Activated naive CD4-positive, alpha-beta T cell treated with anti-CD3 and anti-CD28 coated beads for 36 hours (primary cell): ENCODE results near the gene GRM1. TPM values are rescaled to one million over a fixed set of nuclear protein-coding genes. Genes with fewer than 3 reads are reported as not detected.

Experiments
- CTCF ChIA-PET: fragments of 350-600 bp; sonication (Branson Sonifier 250); formaldehyde crosslinking; loops from one replicate; lab custom pipeline; 2021; ENCODE audit warnings: antibody characterized with exemption; lab: Charles Lee
- DNase-seq: peaks from one replicate; pipeline ENCODE4 v3.0.0-alpha.2; 2020
- H3K27ac Mint-ChIP-seq: one replicate; pipeline ENCODE4 v1.8.0; 2021; ENCODE audit warnings: mild to moderate bottlenecking, mixed read lengths
- H3K27me3 Mint-ChIP-seq: one replicate; pipeline ENCODE4 v1.8.0; 2021; ENCODE audit warnings: low read depth, mixed read lengths
- H3K36me3 Mint-ChIP-seq: one replicate; pipeline ENCODE4 v1.8.0; 2021; ENCODE audit warnings: low read depth, mixed read lengths
- H3K4me1 Mint-ChIP-seq: one replicate; pipeline ENCODE4 v1.8.0; 2021; ENCODE audit warnings: low read depth, mixed read lengths
- H3K4me3 Mint-ChIP-seq: one replicate; pipeline ENCODE4 v1.8.0; 2021; ENCODE audit warnings: mild to moderate bottlenecking, moderate library complexity, mixed read lengths
- H3K9me3 Mint-ChIP-seq: one replicate; pipeline ENCODE4 v1.8.0; 2021; ENCODE audit warnings: mixed read lengths
- intact Hi-C: fragments of 100-400 bp; cut with micrococcal nuclease; formaldehyde crosslinking; loops from one replicate; pipeline ENCODE4 v1.15.1; 2023
- total RNA-seq, 2 experiments: library from RNA; stranded (reverse); gene quantifications; one replicate each; pipeline ENCODE4 v1.2.3, GENCODE V29; 2021

Gene GRM1
- not detected for total RNA-seq

DNA sequence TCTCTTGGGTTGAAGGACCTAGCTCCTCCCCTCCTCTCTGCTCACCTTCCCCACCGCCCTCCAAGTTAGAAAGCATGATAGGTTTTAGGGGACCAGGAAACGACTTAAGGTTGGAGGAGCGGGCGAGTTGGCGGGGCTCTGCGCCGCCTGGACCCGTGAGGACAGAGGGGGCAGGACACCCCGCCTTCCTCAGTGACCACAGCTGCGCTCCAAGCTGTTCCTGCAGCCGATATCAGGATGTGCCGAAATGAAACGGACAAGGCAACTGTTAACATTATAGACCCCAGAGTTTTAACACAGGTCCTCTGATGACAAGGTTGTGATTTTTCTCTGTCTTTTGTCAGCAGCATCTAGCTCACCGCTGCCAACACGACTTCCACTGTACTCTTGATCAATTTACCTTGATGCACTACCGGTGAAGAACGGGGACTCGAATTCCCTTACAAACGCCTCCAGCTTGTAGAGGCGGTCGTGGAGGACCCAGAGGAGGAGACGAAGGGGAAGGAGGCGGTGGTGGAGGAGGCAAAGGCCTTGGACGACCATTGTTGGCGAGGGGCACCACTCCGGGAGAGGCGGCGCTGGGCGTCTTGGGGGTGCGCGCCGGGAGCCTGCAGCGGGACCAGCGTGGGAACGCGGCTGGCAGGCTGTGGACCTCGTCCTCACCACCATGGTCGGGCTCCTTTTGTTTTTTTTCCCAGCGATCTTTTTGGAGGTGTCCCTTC is at the start of gene GRM1:
Gene GRM1 (plus strand): TSS at position 212 of the 722 bp plus-strand sequence. CDS start 456 bp downstream, at position 668.
- H3K4me3 Mint-ChIP-seq: no peak within 1 kb of the TSS
- intact Hi-C loops: no loop called here
- no peaks in the 10 kb centered on the region for H3K36me3 Mint-ChIP-seq
- no peak within 1 kb of the TSS for H3K27ac Mint-ChIP-seq
- no peaks in the 10 kb centered on the region for H3K9me3 Mint-ChIP-seq
- H3K27me3 Mint-ChIP-seq: peaks cover 55% of the 10 kb centered on the region
- CTCF ChIA-PET: interaction anchor here (0.8 kb wide), 1 partner anchor 101 kb away, joined by 3 read pairs; no protein-coding TSS in a partner anchor
- peaks cover 9% of the 10 kb centered on the region for H3K4me1 Mint-ChIP-seq
- no peak for DNase-seq

DNA sequence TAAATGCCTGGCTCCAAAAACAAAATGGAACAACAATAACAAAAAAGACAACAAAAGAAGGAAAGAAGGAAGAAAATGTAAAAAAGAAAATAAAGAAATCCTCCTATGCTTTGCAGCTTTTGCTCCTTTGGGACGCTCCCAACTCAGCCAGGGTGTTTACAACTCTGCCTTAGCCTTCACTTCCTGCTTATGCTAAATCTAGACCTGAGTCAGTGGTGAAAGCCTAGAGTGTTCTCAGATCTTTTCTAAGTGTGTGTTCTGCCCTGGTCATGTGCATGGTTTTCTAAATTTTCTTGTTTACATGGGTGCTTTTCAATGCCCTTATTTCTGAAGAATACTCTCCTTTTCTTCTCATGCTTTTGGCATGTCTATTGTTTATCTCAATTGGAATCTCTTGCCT is 19.5 kb upstream of the GRM1 start:
- peaks cover 16% of the 10 kb centered on the region for H3K9me3 Mint-ChIP-seq
- no peak overlapping the region for H3K27ac Mint-ChIP-seq
- intact Hi-C loops: no loop called here
- H3K4me3 Mint-ChIP-seq: no peak overlapping the region
- CTCF ChIA-PET: no interaction called here
- no peak for DNase-seq
- H3K27me3 Mint-ChIP-seq: peaks cover 4% of the 10 kb centered on the region
- no peaks in the 10 kb centered on the region for H3K4me1 Mint-ChIP-seq
- H3K36me3 Mint-ChIP-seq: no peaks in the 10 kb centered on the region

DNA sequence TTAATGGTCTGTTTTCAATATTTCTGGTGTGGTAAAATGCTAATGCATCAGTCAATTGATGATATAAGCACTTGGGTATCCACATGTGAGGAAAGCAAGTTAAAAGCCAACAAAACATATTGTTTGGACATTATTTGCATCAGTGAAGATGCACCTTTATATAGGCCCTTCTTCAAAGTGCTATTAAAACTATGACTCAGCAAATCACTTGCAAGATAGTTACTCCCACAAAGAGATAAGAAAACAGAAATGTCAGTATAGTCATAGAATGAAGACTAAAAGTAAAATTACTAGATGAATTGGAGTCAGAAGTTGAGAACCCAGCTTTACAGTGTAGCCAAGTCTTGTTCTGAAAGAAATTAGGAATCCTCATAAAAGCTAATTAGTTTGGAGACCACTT is 14.6 kb upstream of the GRM1 start:
- no peaks in the 10 kb centered on the region for H3K4me1 Mint-ChIP-seq
- peaks cover 8% of the 10 kb centered on the region for H3K9me3 Mint-ChIP-seq
- no peak overlapping the region for H3K27ac Mint-ChIP-seq
- intact Hi-C loops: no loop called here
- CTCF ChIA-PET: no interaction called here
- peaks cover 7% of the 10 kb centered on the region for H3K27me3 Mint-ChIP-seq
- no peak overlapping the region for H3K4me3 Mint-ChIP-seq
- DNase-seq: no peak
- no peaks in the 10 kb centered on the region for H3K36me3 Mint-ChIP-seq

DNA sequence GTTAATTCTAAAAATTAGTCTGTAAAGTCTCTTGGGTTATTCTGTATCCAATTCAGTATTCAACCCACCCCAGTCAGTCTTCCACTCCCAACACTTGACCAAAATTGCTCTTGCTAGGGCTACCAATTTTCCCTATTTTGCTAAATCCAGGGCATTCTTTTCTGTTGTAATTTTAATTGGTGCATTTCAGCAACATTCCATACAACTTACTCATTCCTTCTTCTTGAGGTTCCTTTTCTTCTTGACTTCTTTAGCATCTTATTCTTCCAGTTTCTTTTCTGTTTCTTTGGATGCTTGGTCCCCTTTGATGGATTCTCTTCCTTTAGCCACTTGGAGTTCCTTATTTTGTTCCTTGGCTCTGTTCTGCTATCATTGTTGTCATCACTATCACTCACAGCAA is 11.2 kb upstream of the GRM1 start:
- Mint-ChIP-seq H3K4me3 (no peak overlapping the region), H3K27me3 (peaks cover 6% of the 10 kb centered on the region), H3K4me1 (no peaks in the 10 kb centered on the region), H3K36me3 (no peaks in the 10 kb centered on the region), H3K27ac (no peak overlapping the region), H3K9me3 (no peaks in the 10 kb centered on the region)
- intact Hi-C loops: no loop called here
- no peak for DNase-seq
- CTCF ChIA-PET: interaction anchor here (0.9 kb wide), 1 partner anchor 66 kb away, joined by 3 read pairs; no protein-coding TSS in a partner anchor

DNA sequence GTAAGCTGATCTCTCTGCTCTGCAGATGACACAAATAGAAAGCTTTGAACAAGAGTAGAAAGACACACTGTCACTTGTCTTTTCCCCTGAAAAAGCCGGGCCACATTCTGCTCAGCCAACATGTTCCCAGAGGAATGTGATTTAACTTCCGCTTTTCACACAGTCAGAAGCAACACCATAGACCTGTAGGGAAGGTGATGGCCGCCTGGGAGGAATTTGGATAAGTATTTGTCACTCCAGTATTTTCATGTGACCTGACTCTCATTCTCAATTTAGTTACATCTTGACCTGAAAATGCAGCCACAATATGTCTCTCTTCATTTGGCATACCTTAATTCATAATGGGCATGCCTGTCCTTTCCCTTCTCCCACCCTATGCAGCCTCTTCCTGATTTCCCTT is 2.0 kb upstream of the GRM1 start:
- Mint-ChIP-seq H3K4me1 (peaks cover 9% of the 10 kb centered on the region), H3K4me3 (no peak overlapping the region), H3K27ac (no peak overlapping the region), H3K27me3 (peaks cover 58% of the 10 kb centered on the region), H3K36me3 (no peaks in the 10 kb centered on the region), H3K9me3 (no peaks in the 10 kb centered on the region)
- intact Hi-C loops: no loop called here
- CTCF ChIA-PET: no interaction called here
- DNase-seq: no peak

DNA sequence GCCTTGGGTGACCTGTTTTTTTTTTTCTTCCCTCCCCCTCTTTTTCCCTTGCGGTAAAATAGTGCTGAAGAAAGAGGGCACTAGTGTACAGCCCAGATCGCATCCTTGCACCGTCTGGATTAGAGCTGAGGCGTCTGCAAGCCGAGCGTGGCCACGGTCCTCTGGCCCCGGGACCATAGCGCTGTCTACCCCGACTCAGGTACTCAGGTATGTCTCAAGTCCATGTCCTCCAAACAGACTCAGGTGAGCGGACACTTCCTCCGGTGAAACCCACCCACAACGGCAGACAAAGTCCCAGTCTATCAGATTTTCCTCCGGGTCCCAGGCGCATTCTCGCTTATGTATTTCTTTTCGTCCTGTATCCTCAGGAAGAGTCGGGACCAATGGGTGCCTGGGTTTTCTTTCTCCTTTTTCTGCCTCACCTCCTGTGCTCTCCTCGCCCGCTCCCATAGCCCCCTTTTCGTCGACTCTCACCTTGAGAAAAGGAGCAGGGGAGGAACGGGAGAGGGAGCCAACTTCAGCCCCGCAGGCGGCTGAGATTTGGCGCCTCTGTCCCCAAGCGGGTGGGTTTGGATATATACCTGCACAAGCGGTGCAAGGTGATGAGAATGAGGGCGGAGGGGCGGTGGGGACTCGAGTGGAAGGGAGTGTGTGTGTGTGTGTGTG is 1.1 kb upstream of the GRM1 start:
- Mint-ChIP-seq H3K4me1 (peaks cover 9% of the 10 kb centered on the region), H3K4me3 (no peak overlapping the region), H3K27ac (no peak overlapping the region), H3K36me3 (no peaks in the 10 kb centered on the region), H3K9me3 (no peaks in the 10 kb centered on the region), H3K27me3 (peaks cover 61% of the 10 kb centered on the region)
- DNase-seq: no peak
- intact Hi-C loops: no loop called here
- CTCF ChIA-PET: no interaction called here

DNA sequence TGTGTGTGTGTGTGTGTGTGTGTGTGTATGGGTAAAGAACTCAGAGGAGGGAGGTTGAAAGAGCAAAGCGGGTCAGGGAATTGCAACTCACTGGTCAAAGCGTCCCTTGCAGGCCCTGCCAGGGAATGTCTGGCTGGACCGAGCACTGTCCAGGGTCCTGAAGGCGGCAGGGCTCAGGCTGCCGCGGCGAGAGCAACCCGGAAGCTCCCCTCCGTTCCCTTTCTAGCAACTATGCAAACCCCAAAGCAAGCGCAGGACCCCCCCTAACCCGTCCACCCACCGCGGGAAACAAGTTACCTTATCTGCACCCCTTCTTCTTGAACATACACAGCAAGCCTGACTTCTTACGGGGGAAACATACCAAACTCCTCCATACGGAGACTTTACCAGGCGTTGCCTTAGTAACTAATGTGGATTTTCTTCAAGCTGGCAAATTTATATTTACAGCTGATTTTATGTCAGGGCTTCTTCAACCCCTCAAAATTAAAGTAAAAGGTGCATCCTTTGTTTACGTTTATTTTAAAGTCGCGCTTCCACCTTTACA is 538 bp upstream of the GRM1 start:
- H3K27ac Mint-ChIP-seq: no peak overlapping the region
- intact Hi-C loops: no loop called here

DNA sequence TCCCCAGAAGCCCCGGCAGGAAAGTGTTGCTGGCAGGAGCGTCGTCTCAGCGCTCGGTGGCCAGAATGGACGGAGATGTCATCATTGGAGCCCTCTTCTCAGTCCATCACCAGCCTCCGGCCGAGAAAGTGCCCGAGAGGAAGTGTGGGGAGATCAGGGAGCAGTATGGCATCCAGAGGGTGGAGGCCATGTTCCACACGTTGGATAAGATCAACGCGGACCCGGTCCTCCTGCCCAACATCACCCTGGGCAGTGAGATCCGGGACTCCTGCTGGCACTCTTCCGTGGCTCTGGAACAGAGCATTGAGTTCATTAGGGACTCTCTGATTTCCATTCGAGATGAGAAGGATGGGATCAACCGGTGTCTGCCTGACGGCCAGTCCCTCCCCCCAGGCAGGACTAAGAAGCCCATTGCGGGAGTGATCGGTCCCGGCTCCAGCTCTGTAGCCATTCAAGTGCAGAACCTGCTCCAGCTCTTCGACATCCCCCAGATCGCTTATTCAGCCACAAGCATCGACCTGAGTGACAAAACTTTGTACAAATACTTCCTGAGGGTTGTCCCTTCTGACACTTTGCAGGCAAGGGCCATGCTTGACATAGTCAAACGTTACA is 817 bp downstream of the GRM1 start:
- Mint-ChIP-seq H3K4me3 (no peak overlapping the region), H3K36me3 (no peaks in the 10 kb centered on the region), H3K27ac (no peak overlapping the region), H3K4me1 (peaks cover 9% of the 10 kb centered on the region), H3K9me3 (no peaks in the 10 kb centered on the region), H3K27me3 (peaks cover 55% of the 10 kb centered on the region)
- CTCF ChIA-PET: no interaction called here
- intact Hi-C loops: loop anchor here (10.0 kb wide), 1 partner anchor 675 kb away; no protein-coding TSS in a partner anchor
- no peak for DNase-seq

More for the DNA sequence above, 538 bp upstream of the GRM1 start:
- CTCF ChIA-PET: interaction anchor here (0.8 kb wide), 1 partner anchor 100 kb away, joined by 3 read pairs; no protein-coding TSS in a partner anchor
- peaks cover 55% of the 10 kb centered on the region for H3K27me3 Mint-ChIP-seq
- DNase-seq: peak; percentile 51
- H3K9me3 Mint-ChIP-seq: no peaks in the 10 kb centered on the region
- H3K36me3 Mint-ChIP-seq: no peaks in the 10 kb centered on the region
- H3K4me3 Mint-ChIP-seq: no peak overlapping the region
- H3K4me1 Mint-ChIP-seq: peaks cover 9% of the 10 kb centered on the region

DNA sequence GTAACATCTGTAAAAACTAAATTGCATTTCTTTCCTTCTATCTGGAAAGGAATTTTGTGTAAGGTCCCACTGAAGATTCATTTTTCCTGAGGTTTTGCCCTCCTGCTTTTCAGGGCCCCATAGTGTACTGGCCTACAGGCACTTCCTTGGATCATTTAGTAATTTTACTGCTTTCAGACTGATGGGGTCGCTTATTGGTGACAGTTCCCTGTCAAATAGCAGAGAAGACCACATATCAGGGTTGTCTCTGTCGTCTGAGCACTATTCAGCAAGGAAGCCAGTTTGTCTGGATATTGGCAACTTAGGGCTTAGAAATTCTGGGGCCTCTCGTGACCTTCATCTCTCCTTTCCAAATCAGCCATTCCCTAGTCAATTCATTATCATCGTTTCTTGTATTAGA is 3.5 kb downstream of the GRM1 start:
- Mint-ChIP-seq H3K27ac (no peak overlapping the region), H3K27me3 (peaks cover 45% of the 10 kb centered on the region), H3K4me3 (no peak overlapping the region), H3K36me3 (no peaks in the 10 kb centered on the region), H3K4me1 (peaks cover 9% of the 10 kb centered on the region), H3K9me3 (no peaks in the 10 kb centered on the region)
- CTCF ChIA-PET: no interaction called here
- intact Hi-C loops: loop anchor here (10.0 kb wide), 1 partner anchor 672 kb away; no protein-coding TSS in a partner anchor
- DNase-seq: no peak

DNA sequence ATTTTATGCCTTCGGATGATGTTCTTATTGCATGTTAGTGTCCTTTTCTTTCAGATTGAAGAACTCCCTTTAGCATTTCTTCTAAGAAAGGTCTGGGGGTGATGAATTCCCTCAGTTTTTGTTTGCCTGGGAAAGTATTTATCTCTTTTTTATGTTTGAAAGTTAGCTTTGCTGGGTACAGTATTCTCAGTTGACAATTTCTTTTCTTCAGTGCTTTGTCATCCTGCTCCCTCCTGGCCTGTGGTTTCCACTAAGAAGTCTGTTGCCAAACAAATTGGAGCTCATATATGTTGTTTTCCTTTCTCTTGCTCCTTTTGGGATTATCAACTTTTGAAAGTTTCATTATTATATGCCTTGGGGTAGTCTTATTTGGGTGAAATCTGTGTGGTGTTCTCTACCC is 11.5 kb downstream of the GRM1 start:
- intact Hi-C loops: no loop called here
- no peaks in the 10 kb centered on the region for H3K4me1 Mint-ChIP-seq
- H3K27ac Mint-ChIP-seq: no peak overlapping the region
- CTCF ChIA-PET: interaction anchor here (1.0 kb wide), 1 partner anchor 70 kb away, joined by 3 read pairs; no protein-coding TSS in a partner anchor
- DNase-seq: no peak
- H3K36me3 Mint-ChIP-seq: no peaks in the 10 kb centered on the region
- H3K4me3 Mint-ChIP-seq: no peak overlapping the region
- H3K27me3 Mint-ChIP-seq: peaks cover 10% of the 10 kb centered on the region
- peaks cover 28% of the 10 kb centered on the region for H3K9me3 Mint-ChIP-seq

DNA sequence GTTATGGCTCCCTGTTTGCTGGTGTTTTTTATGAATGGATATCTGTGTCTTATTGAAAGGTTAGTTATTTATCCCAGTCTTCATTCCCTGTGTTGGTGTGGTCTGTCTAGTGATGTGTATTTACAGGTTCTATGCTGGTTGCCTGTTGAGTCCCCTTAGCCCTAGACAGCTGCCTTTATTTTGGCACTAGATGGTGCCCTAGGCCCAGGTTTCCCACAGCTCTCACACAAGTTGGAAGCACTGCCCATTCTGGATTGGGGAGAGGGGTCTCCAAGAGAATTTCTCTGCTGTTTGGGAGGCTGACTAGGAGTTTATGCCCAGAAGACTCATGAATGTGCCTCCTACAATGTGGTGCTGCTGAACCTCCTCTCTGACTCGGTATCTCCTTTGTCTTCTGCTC is 12.4 kb downstream of the GRM1 start:
- intact Hi-C loops: no loop called here
- Mint-ChIP-seq H3K4me1 (no peaks in the 10 kb centered on the region), H3K4me3 (no peak overlapping the region), H3K27me3 (peaks cover 8% of the 10 kb centered on the region), H3K36me3 (no peaks in the 10 kb centered on the region), H3K9me3 (peaks cover 28% of the 10 kb centered on the region), H3K27ac (no peak overlapping the region)
- CTCF ChIA-PET: interaction anchor here (1.0 kb wide), 1 partner anchor 69 kb away, joined by 3 read pairs; no protein-coding TSS in a partner anchor
- DNase-seq: no peak

DNA sequence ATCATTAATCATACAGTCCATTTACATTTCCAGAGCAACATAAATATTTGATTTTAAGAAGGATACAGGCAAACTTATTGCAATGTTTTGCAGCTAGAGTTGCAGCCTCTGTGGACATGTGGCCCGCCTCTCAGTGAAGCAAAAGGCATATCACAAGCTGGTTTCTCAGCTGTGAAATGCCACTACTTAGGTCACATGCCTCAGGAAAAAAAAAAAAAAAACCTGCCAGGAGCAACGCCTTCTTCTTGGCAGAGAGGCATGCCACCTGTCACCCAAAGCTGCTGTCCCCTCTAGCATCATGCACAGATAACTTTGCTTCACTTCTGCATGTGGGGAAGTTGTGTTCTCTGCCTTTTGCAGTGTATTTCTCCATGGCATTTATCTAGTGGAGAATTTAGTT is 18.5 kb downstream of the GRM1 start:
- CTCF ChIA-PET: no interaction called here
- Mint-ChIP-seq H3K36me3 (no peaks in the 10 kb centered on the region), H3K27me3 (peaks cover 10% of the 10 kb centered on the region), H3K27ac (no peak overlapping the region), H3K4me1 (no peaks in the 10 kb centered on the region), H3K4me3 (no peak overlapping the region), H3K9me3 (no peaks in the 10 kb centered on the region)
- intact Hi-C loops: no loop called here
- DNase-seq: no peak
